ENCODE results near the gene MRGPRD.

DNA sequence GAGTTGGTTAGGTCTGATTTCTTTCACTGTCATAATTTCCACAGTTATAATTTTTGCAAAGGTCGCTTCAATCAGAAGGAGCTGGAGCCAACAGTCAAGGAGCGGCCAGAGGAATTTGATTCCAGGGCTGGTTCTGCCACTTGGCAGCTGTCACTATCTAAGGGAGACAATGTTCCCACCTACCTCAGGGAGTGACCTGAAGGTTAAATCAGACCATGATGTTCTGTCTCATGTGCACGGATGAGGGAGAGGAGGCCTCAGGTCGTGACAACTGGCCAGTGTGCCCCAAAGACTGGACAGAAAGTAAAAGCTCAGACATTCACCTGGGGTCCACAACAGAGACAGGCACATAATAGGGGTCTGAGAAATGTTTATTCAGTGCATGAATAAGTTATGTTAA lies 7.6 kb downstream of the MRGPRD start:
- TF ChIP-seq, protein P1, sequence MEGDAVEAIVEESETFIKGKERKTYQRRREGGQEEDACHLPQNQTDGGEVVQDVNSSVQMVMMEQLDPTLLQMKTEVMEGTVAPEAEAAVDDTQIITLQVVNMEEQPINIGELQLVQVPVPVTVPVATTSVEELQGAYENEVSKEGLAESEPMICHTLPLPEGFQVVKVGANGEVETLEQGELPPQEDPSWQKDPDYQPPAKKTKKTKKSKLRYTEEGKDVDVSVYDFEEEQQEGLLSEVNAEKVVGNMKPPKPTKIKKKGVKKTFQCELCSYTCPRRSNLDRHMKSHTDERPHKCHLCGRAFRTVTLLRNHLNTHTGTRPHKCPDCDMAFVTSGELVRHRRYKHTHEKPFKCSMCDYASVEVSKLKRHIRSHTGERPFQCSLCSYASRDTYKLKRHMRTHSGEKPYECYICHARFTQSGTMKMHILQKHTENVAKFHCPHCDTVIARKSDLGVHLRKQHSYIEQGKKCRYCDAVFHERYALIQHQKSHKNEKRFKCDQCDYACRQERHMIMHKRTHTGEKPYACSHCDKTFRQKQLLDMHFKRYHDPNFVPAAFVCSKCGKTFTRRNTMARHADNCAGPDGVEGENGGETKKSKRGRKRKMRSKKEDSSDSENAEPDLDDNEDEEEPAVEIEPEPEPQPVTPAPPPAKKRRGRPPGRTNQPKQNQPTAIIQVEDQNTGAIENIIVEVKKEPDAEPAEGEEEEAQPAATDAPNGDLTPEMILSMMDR (IDR thresholded peaks at IDR 0.05; ENCODE audit: low read depth, low read length, missing input control) = no peak
- TF ChIP-seq YY1 (IDR thresholded peaks at IDR 0.05) (no peak), HNF4G (IDR thresholded peaks at IDR 0.05) (no peak), TAF1 (conservative IDR thresholded peaks at IDR 0.05) (no peak), GABPA (IDR thresholded peaks at IDR 0.05 in 1 of 2, conservative IDR thresholded peaks at IDR 0.05 in 1 of 2) (no peak), RAD21 (IDR thresholded peaks at IDR 0.05) (no peak), RXRA (IDR thresholded peaks at IDR 0.05) (no peak)
- TF ChIP-seq, protein P2, sequence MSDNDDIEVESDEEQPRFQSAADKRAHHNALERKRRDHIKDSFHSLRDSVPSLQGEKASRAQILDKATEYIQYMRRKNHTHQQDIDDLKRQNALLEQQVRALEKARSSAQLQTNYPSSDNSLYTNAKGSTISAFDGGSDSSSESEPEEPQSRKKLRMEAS (IDR thresholded peaks at IDR 0.05) = no peak
